Ureter (tissue), 1 donor: ENCODE data around the gene GBE1. TPM values are rescaled to one million over a fixed set of nuclear protein-coding genes. Genes with fewer than 3 reads are reported as not detected.
"Not testable (repeated sequence)": the region's sequence is repeated elsewhere in the genome, so short reads cannot be mapped to it uniquely, and the experiment has no call there.

Source experiments
- DNase-seq: peaks from one replicate; pipeline ENCODE4 v3.0.0-alpha.2; 2020; ENCODE audit warnings: low spot score
- total RNA-seq: library from RNA; stranded (reverse); gene quantifications from one replicate; pipeline ENCODE4 v1.2.4, GENCODE V29; 2023
- donor health status: DM: yes; HTN: yes; CAD: no.

Gene GBE1
- total RNA-seq = 28.8 TPM

DNA sequence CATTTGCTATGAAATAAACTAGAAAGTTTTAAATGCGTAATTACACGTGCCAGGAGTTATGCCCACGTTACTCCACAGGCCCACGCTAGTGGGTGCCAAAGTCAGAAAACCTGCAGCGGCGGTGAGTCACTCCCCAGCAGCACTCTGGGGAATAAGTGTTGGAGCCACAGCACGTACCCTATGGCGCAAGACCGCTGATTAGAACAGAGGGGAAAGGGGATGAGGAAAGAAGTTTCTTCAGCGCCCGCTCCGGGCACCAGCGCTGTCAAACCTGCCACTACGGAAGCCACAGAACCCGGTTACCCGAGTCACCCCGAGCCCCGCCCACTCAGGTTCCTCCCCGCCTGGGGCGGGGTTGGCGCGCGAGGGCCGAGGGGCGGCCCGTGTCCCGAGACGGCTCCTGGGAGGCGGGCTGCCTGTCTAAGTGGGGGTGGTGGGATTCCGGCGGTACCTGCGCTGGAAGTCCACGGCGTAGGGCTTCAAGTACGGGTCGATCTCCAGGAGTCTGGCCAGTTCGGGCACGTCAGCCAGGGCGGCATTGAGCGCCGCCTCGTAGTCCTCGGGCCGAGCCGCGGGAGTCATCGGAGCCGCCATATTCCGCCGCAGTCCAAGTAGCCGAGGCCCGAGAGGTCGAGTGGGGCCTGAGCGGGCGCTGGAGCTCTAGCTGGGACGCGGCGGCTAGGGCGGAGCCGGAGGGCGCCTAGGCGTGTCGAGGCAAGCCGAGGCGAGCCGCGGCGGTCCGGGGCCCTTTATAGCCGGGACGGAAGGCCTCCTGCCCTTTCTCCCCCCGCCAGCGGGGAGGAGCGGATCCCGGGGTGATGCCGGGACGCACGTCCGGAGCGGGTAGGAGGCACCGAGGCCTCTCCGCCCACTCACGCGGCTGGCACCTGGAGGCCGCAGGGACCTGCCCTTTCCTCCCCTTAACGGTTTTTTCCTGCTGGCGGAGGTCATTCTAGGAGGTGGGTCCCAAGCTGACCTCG, at the start of gene GBE1:
TSS of gene GBE1 (minus strand) at position 722 of the 980 bp plus-strand sequence. CDS start at position 594, 128 bp downstream.
- DNase-seq = peak; percentile 94

- no peak for DNase-seq
These were observed 47.5 kb upstream of the GBE1 start for GRCh38 chr3:81808900-81809299.

GRCh38 chr3:81799403-81799802, 38.0 kb upstream of the GBE1 start:
- no peak for DNase-seq

- DNase-seq = no peak
These were observed 32.0 kb upstream of the GBE1 start for GRCh38 chr3:81793410-81793809.

DNA sequence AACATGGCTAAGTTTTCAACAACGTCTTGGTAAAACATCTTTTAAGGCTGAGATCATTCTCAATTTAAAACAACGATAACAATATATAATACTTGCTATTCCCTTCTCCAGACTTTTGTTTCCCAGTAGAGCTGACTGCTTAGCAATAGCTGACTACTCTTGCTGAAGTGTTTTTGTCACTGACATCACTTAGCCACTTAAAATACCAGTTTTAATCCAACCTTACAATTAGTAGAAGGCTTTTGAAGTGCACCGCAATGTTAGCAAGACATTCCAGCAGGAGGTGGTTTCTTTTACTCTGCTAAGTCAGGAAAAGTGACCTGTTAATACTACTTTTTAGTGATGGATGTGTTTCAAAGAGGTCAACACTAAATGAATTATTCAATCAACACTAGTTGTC, 28.7 kb upstream of the GBE1 start:
- no peak for DNase-seq

DNA sequence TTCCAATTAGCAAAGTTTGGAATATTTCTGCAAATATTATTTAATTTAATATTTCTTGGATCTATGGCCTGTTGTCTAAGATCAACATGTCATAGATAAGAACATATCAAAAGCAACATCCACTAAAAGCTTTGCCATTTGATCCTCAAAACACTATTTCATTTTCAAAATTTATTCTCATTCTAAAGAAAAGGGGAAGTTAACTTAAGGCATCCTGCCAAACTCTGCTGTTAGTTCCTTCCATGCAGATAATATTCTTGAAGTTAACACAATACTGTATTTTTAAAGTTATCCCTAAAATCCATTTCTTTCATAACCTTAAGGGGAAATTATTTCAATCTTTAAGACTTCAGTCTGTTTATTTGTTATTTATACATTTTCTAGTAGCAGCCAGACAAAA, 28.2 kb upstream of the GBE1 start:
- DNase-seq = no peak

DNA sequence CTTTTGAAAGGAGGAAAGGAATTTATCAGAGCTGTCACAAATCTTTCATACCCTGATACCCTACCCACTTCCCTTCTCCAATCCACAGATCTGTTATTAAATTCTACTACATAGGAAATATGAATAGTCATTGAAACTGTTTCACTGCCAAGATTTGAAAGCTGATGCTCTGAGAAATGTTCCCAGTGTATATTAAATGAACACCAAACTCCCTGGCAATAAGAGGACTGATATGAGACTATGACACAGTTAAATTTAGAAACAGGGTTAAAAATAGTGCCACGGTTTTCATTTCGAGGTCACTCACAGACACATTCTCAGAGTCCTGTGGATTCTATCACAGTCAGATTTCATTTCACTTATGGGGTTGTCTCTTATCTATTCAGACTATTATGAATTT, 27.2 kb upstream of the GBE1 start:
- DNase-seq = no peak

DNA sequence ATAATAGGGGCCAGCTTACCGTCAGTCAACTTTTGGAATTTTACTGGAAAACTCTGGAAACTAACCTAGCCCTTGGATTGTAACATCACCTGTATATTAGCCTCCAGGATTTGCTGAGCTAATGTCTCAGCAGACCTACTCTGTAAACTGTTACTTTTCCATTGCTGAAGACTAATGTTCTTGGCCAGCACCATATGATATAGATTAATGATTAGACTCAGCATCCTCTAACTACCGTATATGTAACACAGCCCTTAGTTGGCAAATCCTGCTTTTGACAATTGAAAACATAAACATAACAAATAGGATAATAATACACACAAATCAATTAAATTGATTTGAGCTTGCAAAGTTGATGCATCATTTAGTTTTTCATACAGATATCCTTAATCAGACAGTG, 26.6 kb upstream of the GBE1 start:
- no peak for DNase-seq

DNA sequence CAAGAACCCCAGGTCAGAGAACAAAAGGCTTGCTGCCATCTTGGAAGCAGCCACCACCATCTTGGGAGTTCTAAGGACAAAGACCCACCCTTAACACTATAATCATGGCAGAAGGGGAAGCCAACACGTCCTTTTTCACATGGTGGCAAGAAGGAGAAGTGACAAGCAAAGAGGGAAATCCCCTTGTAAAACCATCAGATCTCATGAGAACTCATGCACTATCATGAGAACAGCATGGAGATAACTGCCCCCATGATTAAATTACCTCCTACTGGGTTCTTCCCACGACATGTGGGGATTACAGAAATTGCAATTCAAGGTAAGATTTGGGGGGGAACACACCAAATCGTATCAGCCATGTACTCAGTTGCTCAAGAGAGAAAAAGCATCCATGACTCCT, 21.1 kb upstream of the GBE1 start:
- DNase-seq = no peak

DNA sequence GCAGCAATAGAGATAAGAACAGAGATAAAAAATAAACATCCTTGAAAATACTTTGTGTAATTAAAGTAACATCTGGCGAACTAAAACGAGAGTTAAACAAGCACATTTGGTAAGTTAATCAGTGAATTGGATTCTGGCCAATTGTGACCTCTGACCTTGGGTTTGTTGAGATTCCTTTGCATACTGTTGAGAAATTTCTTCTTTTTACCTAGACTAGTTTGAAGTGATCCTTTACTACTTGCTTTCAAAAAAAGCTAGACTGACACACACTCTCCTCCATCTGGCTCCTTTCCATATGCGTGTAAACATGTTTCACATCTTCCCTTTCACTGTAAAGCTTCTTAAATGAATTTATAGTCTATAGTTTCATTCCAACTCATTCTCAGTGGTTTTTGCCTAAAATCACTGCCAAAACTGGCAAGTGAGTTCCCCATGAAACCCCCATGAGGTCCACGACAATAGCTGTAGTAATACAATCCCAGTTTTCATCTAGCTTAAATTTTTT, 17.3 kb upstream of the GBE1 start:
- DNase-seq = no peak

DNA sequence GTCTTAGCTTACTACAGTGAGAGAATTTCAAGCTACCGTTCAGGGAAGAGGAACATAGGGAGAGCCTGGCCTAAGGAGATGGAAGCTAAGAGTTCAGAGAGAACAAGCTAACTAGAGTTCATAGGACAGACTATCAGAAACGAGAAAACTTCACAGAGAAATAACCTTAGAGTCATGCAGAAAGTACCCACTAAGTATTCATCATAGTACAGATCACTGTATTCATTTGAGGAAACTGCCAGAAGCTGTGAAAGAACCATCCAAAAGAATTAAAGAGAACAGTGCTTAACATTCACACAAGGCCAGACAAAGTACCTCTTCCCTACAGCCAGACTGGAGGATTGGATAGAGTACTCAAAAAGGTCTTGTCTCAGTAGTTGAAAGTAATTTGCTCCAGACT, 15.2 kb upstream of the GBE1 start:
- DNase-seq = no peak

- no peak for DNase-seq
These were observed 9.3 kb upstream of the GBE1 start for GRCh38 chr3:81770710-81771109.

DNA sequence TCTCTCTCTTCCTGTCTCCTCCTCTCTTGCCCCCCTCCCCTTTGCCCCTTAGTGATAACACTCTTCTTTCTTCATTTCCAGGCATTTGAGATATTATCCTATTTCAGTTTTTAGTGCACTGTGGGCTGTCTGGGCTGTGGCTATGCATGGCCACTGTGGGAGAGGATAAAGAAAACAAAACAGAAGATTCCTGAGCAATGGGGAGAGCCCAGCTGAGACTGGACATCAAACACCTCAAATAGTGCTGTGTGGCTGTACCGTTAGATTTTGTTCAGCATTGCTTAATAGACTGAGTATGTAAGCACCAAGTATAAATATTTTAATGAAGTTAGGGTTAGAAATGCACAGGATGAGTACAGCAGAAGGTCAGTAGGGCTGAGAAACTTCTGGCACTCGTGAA, 7.9 kb upstream of the GBE1 start:
- no peak for DNase-seq

- DNase-seq = not testable (repeated sequence)
These were observed 5.9 kb upstream of the GBE1 start for GRCh38 chr3:81767250-81767859.

- DNase-seq = no peak
These were observed 4.0 kb upstream of the GBE1 start for GRCh38 chr3:81765400-81765799.

- DNase-seq = no peak
These were observed 3.2 kb upstream of the GBE1 start for GRCh38 chr3:81764665-81765064.

- no peak for DNase-seq
These were observed 2.6 kb upstream of the GBE1 start for GRCh38 chr3:81764002-81764401.

- DNase-seq = no peak
These were observed 1.6 kb upstream of the GBE1 start for GRCh38 chr3:81763001-81763400.

DNA sequence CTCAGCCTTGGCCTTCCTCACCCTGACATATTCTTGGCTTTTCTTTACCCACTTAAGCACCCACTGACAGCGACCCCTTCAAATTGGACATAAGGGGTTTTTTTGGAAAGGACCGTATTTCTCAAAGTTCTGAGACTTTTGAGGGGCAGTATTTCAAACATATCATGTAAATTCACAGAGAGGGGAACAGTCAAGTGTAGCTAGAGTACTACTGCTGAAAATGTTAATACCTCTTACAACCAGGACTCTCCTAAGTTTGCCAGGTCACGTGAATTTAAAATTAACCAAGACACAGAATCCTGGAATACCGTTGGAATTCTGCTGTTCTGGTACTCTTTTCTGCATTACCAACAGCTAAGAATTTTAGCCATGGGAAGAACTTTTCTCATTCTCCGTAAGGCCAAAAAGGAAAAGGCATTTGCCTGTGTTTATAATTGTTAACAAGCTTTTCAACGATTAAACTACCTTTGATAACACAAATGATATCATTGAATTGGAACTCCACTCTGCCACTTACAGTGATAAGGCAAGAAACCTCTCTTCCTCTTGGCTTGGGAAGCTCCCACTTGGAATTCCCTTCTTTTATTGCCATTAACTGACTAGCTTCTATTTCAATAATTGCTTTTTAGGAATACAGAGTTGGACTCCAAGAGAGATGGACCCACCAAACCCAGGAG, 597 bp upstream of the GBE1 start:
- no peak for DNase-seq

DNA sequence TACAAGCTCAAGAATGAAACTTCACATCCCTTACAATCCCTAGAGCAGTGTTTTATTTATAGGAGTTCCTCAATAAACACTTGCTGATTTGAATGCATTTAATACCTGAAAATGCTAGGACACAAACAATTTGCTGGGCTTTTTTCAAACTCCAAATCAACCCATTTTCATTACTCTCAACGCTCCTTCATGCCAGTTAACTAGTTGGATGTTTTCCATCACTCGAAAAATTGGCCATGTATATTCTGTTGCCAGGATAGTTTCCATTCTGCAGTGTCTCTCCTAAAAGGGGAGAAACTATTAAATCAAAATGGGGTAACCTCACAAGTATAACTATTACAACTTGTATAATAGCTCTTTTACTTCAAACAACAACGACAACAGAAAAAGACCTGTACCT, 1.2 kb downstream of the GBE1 start:
- DNase-seq = no peak

DNA sequence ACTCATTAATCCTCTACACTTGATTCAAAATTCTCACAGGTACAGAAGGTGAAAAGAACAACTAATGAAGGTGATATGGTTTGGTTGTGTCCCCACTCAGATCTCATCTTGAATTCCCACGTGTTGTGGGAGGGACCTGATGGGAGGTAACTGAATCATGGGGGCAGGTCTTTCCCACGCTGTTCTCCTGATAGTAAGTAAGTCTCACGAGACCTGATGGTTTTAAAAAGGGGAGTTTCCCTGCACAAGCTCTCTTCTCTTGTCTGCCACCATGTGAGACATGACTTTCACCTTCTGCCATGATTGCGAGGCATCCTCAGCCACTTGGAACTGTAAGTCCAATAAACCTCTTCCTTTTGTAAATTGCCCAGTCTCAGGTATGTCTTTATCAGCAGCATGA, 2.7 kb downstream of the GBE1 start:
- not testable (repeated sequence) for DNase-seq

DNA sequence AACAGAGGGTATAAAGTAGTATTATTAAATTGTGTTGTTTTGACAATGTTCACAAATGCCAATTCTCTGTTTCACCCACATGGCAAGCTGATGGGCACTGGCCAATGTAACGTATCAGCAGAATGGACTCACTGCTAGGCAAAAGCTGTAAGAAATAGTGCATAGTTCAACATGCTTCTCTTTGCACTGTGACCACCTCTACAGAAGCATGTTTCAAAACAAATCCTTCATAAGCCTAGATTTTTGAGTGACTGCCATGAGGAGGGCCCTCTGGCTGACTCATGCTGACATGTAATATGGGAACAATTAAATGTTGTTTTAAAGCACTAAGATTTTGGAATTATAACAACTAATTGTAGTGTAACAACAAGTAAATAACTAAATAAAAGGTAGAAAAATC, 3.2 kb downstream of the GBE1 start:
- no peak for DNase-seq
